Ovary (tissue), 9 donors: ENCODE measurements around the gene NCCRP1. TPM values are rescaled to one million over a fixed set of nuclear protein-coding genes. Genes with fewer than 3 reads are reported as not detected.

Experiments used
- DNase-seq, 5 donors: peaks; one replicate each; pipeline ENCODE4 v3.0.0-alpha.2; 2019 to 2020
- H3K27ac ChIP-seq, 2 donors: fragments of 200-600 bp; one replicate each; pipeline versions ENCODE4 v1.5.1 to v1.8.0; 2019 to 2022
- H3K27me3 ChIP-seq: fragments of 200-600 bp; one replicate; pipeline ENCODE4 v1.8.0; 2022
- H3K36me3 ChIP-seq: fragments of 200-600 bp; sonication (generic); one replicate; pipeline ENCODE4 v1.5.1; 2019
- H3K4me1 ChIP-seq: one replicate; pipeline ENCODE4 v1.8.1; 2013; ENCODE audit warnings: mild to moderate bottlenecking, moderate library complexity; ENCODE audit not compliant: insufficient read depth
- H3K4me3 ChIP-seq: fragments of 200-600 bp; sonication (generic); one replicate; pipeline ENCODE4 v1.5.1; 2017
- H3K9me3 ChIP-seq, 2 donors: fragments of 200-600 bp in 1 of 2; sonication (generic) in 1 of 2; one replicate each; pipeline versions ENCODE4 v1.5.1 to v1.8.1; 2013 to 2019; ENCODE audit warnings: mild to moderate bottlenecking in 1 of 2, moderate library complexity in 1 of 2
- EP300 ChIP-seq: sonication (generic); formaldehyde crosslinking; IDR thresholded peaks from one replicate; pipeline ENCODE4 v1.6.1; 2017; ENCODE audit warnings: antibody characterized with exemption
- POLR2A ChIP-seq: fragments of 450-650 bp; IDR thresholded peaks from one replicate; pipeline ENCODE4 v1.6.1; 2017; ENCODE audit warnings: antibody characterized with exemption, mild to moderate bottlenecking, moderate library complexity
- WGBS, 3 donors: extraction: QIAGEN DNeasy Blood & Tissue Kit in 1 of 3; methylation state at CpG; one replicate each; pipeline versions ENCODE4 v1.1.5 to v1.1.7; 2013 to 2017; 5-methylcytosine and 5-hydroxymethylcytosine counted together
- intact Hi-C, 4 donors: fragments of 100-400 bp; cut with DNase I; formaldehyde crosslinking; loops; one replicate each; pipeline versions ENCODE4 v1.11.0 to v1.15.1; 2022 to 2023
- polyA plus RNA-seq, 2 donors: library from polyadenylated mRNA; stranded (reverse); fragments of 200-250 nt in 1 of 2; fragments of 350-450 nt in 1 of 2; fragmentation: Illumina TruSeq in 1 of 2; extraction: RNeasy Lipid Tissue Mini Kit (QIAGEN cat#74804) in 1 of 2; gene quantifications; one replicate each; pipeline ENCODE4 v1.2.3, GENCODE V29; 2013 to 2014
- total RNA-seq, 7 donors: library from RNA; depleted of rRNA in 2 of 7; stranded (reverse); fragments of >200 nt in 2 of 7; fragmentation: NEBNext Ultra II Directional in 3 of 7; extraction: Animal tissue kit (Norgen Biotek cat#: 25700) in 3 of 7; gene quantifications; one replicate each; pipeline versions ENCODE4 v1.1.0 to v1.2.4, GENCODE V29; 2016 to 2023
- TF ChIP-seq, protein P1 (sequence below), 3 donors: fragments of 450-650 bp in 2 of 3; fragments of 200-600 bp in 1 of 3; IDR thresholded peaks; one replicate each; pipeline versions ENCODE4 v1.5.1 to v1.8.0; 2016 to 2022; ENCODE audit warnings: antibody characterized with exemption in 3 of 3, mild to moderate bottlenecking in 1 of 3
- donor health status: DM: no; HTN: no; CAD: no; lungs with moderate emphysema.
- donor health status: DM: no; HTN: no; CAD: no.
- donor health status: Bipolar disorder and iron deficiency.
- donor health status: DM: yes; HTN: yes; CAD: no.
- donor health status: DM: no; HTN: no; CAD: no.
- donor health status: DM: yes; HTN: yes; CAD: no.

The NCCRP1 gene
- total and polyA plus RNA-seq, 9 donors, result 0.05 to 4.4 (median 0.20) TPM; not detected in 4

DNA sequence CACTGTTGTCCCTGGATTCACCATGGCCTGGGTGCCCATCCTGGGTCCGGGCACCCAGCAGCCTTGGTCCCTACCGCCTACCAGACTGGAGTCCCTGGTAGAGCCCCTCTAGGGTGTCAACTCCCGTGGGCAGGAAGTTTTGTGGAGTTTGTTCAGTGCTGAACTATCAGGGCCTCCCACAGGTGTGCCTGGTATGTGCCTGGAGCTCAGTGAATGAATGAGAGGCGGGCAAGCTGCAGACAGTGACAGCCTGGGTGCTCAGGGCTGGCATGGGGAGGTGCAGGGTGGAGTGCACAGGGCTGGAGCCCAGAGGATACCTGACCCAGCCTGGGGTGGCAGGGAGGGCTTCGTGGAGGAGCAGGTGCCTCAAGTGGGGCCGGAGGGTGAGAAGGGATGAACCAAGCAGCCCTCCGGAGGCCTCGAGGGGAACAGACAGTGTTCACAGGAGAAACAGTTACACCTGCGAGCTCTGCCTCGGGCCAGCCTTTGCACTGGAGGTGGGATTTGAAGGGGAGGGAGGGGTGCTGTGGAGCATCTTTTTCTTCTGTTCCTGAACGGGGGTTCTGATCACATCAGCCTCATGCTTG is 41.6 kb upstream of the NCCRP1 start:
- WGBS, 3 donors, result 78 to 82% (median 79%) methylated on average over 11 of the region's 11 CpGs
- DNase-seq, result no peak
- Histone ChIP-seq H3K9me3 (no peaks in the 10 kb centered on the region), H3K4me1 (peaks cover 27% of the 10 kb centered on the region), H3K27me3 (no peaks in the 10 kb centered on the region), H3K27ac (no peak overlapping the region), H3K4me3 (no peak overlapping the region), H3K36me3 (no peaks in the 10 kb centered on the region)
- TF ChIP-seq POLR2A (no peak), EP300 (no peak)
- TF ChIP-seq, protein P1, sequence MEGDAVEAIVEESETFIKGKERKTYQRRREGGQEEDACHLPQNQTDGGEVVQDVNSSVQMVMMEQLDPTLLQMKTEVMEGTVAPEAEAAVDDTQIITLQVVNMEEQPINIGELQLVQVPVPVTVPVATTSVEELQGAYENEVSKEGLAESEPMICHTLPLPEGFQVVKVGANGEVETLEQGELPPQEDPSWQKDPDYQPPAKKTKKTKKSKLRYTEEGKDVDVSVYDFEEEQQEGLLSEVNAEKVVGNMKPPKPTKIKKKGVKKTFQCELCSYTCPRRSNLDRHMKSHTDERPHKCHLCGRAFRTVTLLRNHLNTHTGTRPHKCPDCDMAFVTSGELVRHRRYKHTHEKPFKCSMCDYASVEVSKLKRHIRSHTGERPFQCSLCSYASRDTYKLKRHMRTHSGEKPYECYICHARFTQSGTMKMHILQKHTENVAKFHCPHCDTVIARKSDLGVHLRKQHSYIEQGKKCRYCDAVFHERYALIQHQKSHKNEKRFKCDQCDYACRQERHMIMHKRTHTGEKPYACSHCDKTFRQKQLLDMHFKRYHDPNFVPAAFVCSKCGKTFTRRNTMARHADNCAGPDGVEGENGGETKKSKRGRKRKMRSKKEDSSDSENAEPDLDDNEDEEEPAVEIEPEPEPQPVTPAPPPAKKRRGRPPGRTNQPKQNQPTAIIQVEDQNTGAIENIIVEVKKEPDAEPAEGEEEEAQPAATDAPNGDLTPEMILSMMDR (IDR thresholded peaks at IDR 0.05), result no peak
- intact Hi-C loops, result no loop called here

DNA sequence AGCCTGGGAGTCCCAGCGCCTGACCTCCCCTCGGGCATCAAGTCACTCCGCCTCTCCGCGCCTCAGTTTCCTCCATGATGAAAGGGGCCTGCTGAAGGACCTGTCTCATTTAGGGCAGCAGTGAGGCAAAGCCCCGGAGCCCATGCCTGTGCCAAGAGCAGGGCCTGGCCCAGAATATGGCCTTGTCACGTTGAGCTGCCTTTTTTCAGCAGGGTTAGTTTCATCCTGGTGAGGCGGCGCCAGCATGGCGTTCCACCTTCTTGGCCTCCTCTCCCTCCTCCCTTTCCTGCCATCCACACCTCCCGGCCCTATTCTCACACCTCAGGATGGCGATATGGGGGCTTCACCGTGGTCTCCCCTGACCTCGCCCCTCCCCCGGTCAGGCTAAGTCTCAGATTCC is 41.0 kb upstream of the NCCRP1 start:
- Histone ChIP-seq H3K36me3 (no peaks in the 10 kb centered on the region), H3K9me3 (no peaks in the 10 kb centered on the region), H3K27ac (no peak overlapping the region), H3K27me3 (no peaks in the 10 kb centered on the region), H3K4me3 (no peak overlapping the region), H3K4me1 (peaks cover 33% of the 10 kb centered on the region)
- peak in 1 of 5 donors; percentile 19 for DNase-seq
- 78 to 81% (median 79%) methylated on average over 15 of the region's 15 CpGs for WGBS, 3 donors
- intact Hi-C loops, result no loop called here
- no peak for TF ChIP-seq EP300
- TF ChIP-seq, protein P1 (IDR thresholded peaks at IDR 0.05), result no peak
- no peak for TF ChIP-seq POLR2A

DNA sequence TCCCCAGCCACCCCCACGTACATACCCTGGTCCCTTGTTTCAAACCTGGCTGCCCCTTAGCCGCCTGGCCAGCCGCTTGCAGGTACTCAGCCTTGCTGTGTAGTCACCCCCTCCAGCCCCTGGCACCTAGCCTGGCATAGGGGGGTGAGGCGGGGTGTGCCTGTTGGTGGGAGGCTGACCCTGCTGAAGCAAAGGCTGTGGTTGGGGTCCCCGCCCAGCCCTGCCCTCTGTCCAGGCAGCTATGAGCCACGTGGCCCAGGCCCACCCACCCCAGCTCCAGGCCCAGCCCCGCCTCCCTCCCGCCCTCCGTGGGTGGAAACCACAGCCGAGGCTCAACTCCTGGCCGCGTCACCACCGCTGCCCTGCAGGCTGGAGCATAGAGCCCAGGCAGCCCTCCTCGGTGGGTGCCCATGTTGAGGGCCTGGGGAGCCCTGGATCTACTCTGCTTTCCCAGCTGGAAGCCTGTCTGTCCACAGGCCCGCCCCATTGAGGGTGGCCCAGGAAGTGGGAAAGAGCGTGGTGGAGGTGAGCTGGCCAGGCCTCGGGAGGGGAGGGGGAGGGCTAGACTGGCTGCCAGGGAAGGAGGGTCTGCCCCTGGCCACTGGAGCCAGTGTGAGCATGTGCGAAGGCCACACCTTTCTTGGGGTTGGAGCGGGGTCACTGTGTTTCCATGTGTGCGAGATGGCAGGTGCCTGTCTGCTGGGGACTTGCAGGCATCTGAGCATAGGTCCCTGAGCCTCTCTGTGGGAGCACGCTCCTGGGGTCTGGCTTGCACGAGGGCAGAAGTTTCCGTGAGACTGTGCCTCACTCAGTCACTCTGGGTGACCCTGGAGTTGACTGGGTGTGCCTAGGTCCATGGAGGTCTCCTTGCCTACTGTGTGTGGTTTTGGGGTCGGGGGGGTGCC is 40.2 kb upstream of the NCCRP1 start:
- no peaks in the 10 kb centered on the region for H3K9me3 ChIP-seq
- 30 to 64% (median 35%) methylated on average over 13 to 24 of the region's 24 CpGs for WGBS, 3 donors
- intact Hi-C loops, result no loop called here
- no peak for DNase-seq
- peaks cover 40% of the 10 kb centered on the region for H3K4me1 ChIP-seq
- no peaks in the 10 kb centered on the region for H3K36me3 ChIP-seq
- no peak for TF ChIP-seq EP300
- no peak for TF ChIP-seq POLR2A
- TF ChIP-seq, protein P1 (IDR thresholded peaks at IDR 0.05), result no peak
- peak overlapping the region; percentile 8 for H3K4me3 ChIP-seq
- H3K27me3 ChIP-seq, result no peaks in the 10 kb centered on the region
- H3K27ac ChIP-seq, result no peak overlapping the region

DNA sequence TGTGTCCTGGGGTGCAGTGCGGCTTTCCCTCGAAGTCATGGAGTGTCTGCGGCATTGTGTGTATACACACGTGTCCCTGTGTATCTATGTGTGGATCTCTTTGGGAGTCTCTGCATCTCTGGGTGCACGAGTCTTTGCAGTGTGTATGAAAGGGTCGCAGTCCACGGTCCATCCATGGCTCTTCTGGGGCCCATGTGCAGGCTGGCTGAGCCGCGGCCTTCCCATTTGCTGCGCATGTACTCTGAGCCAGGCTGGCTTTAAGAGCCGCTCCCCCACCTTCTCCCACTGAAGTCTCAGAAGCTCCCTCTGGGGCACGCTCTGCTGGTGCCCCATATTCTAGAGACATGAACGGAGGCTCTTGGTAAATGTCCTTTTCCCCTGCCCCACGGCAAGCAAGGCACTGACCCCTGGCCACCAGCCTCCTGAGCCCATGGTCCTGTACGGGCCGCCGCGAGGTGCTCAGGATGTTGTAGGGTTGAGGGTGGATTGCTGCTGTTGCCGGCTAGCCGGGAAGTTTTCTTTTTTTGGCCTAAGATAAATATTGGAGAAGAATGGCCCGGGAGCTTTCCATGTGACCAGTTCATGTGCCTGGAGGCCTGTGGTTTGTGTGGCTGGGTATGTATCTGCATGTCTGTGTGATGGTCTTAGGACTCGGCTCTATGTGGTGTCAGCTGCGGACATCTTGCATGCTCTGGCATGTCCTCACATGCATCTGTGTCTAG is 39.3 kb upstream of the NCCRP1 start:
- no peak for DNase-seq
- WGBS, 3 donors, result 42 to 65% (median 46%) methylated on average over 22 to 23 of the region's 23 CpGs
- intact Hi-C loops, result no loop called here
- Histone ChIP-seq H3K4me3 (no peak overlapping the region), H3K9me3 (no peaks in the 10 kb centered on the region), H3K27ac (no peak overlapping the region), H3K27me3 (no peaks in the 10 kb centered on the region), H3K4me1 (peaks cover 40% of the 10 kb centered on the region), H3K36me3 (no peaks in the 10 kb centered on the region)
- TF ChIP-seq, protein P1 (IDR thresholded peaks at IDR 0.05), result no peak
- TF ChIP-seq EP300, result no peak
- TF ChIP-seq POLR2A, result no peak
